Ovary (tissue), 9 donors: ENCODE data around the gene PLA2G4D. TPM values are rescaled to one million over a fixed set of nuclear protein-coding genes. Genes with fewer than 3 reads are reported as not detected.

Experiments used
- DNase-seq, 5 donors: peaks; one replicate each; pipeline ENCODE4 v3.0.0-alpha.2; 2019 to 2020
- H3K27ac ChIP-seq, 2 donors: fragments of 200-600 bp; one replicate each; pipeline versions ENCODE4 v1.5.1 to v1.8.0; 2019 to 2022
- H3K27me3 ChIP-seq: fragments of 200-600 bp; one replicate; pipeline ENCODE4 v1.8.0; 2022
- H3K36me3 ChIP-seq: fragments of 200-600 bp; sonication (generic); one replicate; pipeline ENCODE4 v1.5.1; 2019
- H3K4me1 ChIP-seq: one replicate; pipeline ENCODE4 v1.8.1; 2013; ENCODE audit warnings: mild to moderate bottlenecking, moderate library complexity; ENCODE audit not compliant: insufficient read depth
- H3K4me3 ChIP-seq: fragments of 200-600 bp; sonication (generic); one replicate; pipeline ENCODE4 v1.5.1; 2017
- H3K9me3 ChIP-seq, 2 donors: fragments of 200-600 bp in 1 of 2; sonication (generic) in 1 of 2; one replicate each; pipeline versions ENCODE4 v1.5.1 to v1.8.1; 2013 to 2019; ENCODE audit warnings: mild to moderate bottlenecking in 1 of 2, moderate library complexity in 1 of 2
- EP300 ChIP-seq: sonication (generic); formaldehyde crosslinking; IDR thresholded peaks from one replicate; pipeline ENCODE4 v1.6.1; 2017; ENCODE audit warnings: antibody characterized with exemption
- POLR2A ChIP-seq: fragments of 450-650 bp; IDR thresholded peaks from one replicate; pipeline ENCODE4 v1.6.1; 2017; ENCODE audit warnings: antibody characterized with exemption, mild to moderate bottlenecking, moderate library complexity
- WGBS, 3 donors: extraction: QIAGEN DNeasy Blood & Tissue Kit in 1 of 3; methylation state at CpG; one replicate each; pipeline versions ENCODE4 v1.1.5 to v1.1.7; 2013 to 2017; 5-methylcytosine and 5-hydroxymethylcytosine counted together
- intact Hi-C, 4 donors: fragments of 100-400 bp; cut with DNase I; formaldehyde crosslinking; loops; one replicate each; pipeline versions ENCODE4 v1.11.0 to v1.15.1; 2022 to 2023
- polyA plus RNA-seq, 2 donors: library from polyadenylated mRNA; stranded (reverse); fragments of 200-250 nt in 1 of 2; fragments of 350-450 nt in 1 of 2; fragmentation: Illumina TruSeq in 1 of 2; extraction: RNeasy Lipid Tissue Mini Kit (QIAGEN cat#74804) in 1 of 2; gene quantifications; one replicate each; pipeline ENCODE4 v1.2.3, GENCODE V29; 2013 to 2014
- total RNA-seq, 7 donors: library from RNA; depleted of rRNA in 2 of 7; stranded (reverse); fragments of >200 nt in 2 of 7; fragmentation: NEBNext Ultra II Directional in 3 of 7; extraction: Animal tissue kit (Norgen Biotek cat#: 25700) in 3 of 7; gene quantifications; one replicate each; pipeline versions ENCODE4 v1.1.0 to v1.2.4, GENCODE V29; 2016 to 2023
- TF ChIP-seq, protein P1 (sequence below), 3 donors: fragments of 450-650 bp in 2 of 3; fragments of 200-600 bp in 1 of 3; IDR thresholded peaks; one replicate each; pipeline versions ENCODE4 v1.5.1 to v1.8.0; 2016 to 2022; ENCODE audit warnings: antibody characterized with exemption in 3 of 3, mild to moderate bottlenecking in 1 of 3
- donor health status: DM: no; HTN: no; CAD: no; lungs with moderate emphysema.
- donor health status: DM: no; HTN: no; CAD: no.
- donor health status: Bipolar disorder and iron deficiency.
- donor health status: DM: yes; HTN: yes; CAD: no.
- donor health status: DM: no; HTN: no; CAD: no.
- donor health status: DM: yes; HTN: yes; CAD: no.

PLA2G4D gene
- total and polyA plus RNA-seq, 9 donors = 0.11 to 0.12 TPM; not detected in 7

DNA sequence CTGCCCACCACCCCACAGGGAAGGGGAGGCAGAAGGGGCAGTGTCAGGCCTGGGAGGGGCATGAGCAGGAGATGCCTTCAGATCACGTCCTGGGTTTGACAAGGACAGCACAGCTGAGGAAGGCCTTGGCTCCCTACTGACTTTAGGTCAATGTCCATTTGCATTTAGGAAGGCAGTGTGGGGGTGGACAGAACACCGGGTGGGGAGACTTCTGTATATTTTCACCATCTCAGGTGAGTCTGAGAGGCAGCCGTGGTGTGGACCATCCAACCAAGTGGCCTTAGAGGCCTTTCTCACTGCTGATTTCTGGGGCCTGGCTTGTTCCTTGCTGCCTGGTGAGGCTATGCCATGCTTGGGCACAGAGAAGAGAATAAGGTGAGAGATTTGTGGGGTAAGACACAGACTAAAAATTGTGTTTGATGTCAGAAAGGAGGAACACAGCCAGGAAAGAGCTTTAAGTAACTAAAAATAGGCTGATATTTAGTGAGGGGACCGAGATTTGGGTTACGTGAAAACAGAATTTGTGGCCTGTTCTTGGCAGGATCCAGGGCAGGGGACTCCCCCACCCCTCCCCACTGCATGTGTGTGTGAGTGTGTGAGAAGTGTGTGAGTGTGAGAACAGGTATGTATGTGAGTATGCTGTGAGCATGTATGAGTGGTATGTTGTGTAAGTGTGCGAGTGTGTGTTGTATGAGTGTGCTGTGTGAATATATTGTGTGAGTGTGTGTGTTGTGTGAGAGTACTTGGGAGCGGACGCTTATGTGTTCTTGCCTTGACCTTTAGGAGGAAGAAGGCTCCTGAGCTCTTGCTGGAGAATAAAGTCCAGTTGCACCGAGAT, 61.8 kb downstream of the PLA2G4D start:
- H3K4me3 ChIP-seq = no peak overlapping the region
- H3K9me3 ChIP-seq = no peaks in the 10 kb centered on the region
- H3K27me3 ChIP-seq = no peaks in the 10 kb centered on the region
- TF ChIP-seq, protein P1, sequence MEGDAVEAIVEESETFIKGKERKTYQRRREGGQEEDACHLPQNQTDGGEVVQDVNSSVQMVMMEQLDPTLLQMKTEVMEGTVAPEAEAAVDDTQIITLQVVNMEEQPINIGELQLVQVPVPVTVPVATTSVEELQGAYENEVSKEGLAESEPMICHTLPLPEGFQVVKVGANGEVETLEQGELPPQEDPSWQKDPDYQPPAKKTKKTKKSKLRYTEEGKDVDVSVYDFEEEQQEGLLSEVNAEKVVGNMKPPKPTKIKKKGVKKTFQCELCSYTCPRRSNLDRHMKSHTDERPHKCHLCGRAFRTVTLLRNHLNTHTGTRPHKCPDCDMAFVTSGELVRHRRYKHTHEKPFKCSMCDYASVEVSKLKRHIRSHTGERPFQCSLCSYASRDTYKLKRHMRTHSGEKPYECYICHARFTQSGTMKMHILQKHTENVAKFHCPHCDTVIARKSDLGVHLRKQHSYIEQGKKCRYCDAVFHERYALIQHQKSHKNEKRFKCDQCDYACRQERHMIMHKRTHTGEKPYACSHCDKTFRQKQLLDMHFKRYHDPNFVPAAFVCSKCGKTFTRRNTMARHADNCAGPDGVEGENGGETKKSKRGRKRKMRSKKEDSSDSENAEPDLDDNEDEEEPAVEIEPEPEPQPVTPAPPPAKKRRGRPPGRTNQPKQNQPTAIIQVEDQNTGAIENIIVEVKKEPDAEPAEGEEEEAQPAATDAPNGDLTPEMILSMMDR (IDR thresholded peaks at IDR 0.05) = no peak
- intact Hi-C loops = no loop called here
- WGBS, 3 donors = 70 to 76% (median 72%) methylated on average over 9 of the region's 9 CpGs
- no peaks in the 10 kb centered on the region for H3K36me3 ChIP-seq
- no peak overlapping the region for H3K27ac ChIP-seq
- no peak for DNase-seq
- H3K4me1 ChIP-seq = no peaks in the 10 kb centered on the region

DNA sequence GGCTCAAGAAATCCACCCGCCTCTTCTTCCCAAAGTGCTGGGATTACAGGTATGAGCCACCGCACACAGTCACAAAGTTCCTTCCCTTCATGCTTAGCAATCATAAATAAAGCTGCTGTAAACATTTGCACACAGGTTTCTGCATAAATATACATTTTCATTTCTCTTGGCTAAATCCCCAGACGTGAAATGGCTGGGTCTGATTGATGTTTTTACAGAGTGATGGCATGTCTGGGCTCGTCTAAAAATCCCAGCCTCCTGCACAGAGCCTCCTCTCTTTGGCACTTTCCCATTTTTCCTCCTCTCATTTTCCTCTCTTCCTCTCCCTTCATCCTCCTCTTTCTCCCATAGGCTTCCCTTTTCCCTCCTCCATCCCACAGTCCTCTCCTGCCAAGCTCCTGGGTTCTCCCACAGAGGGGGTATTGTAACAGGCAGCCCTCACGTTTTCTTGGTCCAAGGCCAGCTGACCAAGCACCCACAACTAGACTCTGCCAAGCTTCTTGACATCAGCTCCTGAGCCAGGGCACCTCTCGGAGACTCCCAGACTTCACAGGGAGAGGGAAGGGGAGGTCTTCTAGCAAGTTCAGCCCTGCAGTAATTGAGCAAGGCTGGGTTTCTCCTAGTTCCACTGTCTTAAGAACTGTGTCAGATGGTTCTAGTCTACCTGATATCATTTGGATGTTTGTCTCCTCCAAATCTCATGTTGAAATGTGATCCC, 63.0 kb downstream of the PLA2G4D start:
- Histone ChIP-seq H3K27me3 (no peaks in the 10 kb centered on the region), H3K4me3 (no peak overlapping the region), H3K36me3 (no peaks in the 10 kb centered on the region), H3K9me3 (no peaks in the 10 kb centered on the region), H3K4me1 (no peaks in the 10 kb centered on the region), H3K27ac (no peak overlapping the region)
- TF ChIP-seq EP300 = no peak
- TF ChIP-seq, protein P1 (IDR thresholded peaks at IDR 0.05) = no peak
- TF ChIP-seq POLR2A = no peak
- DNase-seq = no peak
- 48 to 68% (median 59%) methylated on average over 6 of the region's 6 CpGs for WGBS, 3 donors
- intact Hi-C loops = no loop called here

DNA sequence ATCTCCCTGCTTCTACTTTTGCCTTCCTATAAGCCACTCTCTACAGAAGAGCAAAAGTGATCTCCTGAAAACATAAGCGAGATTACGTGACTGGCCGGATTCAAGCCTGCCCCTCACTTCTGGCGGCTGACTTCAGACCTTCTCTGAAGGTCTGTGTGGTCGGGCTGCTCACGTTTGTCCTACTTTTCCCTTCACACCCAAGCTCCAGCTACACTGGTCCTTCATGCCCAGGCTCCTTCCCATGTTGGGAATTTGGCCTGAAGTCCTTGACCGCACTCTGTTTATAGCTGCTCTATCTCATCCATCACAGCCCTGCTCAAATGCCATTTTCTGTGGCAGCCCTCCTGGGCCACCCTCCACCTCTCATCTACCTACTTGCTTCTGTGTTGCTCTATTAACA, 66.8 kb downstream of the PLA2G4D start:
- H3K9me3 ChIP-seq = no peaks in the 10 kb centered on the region
- no peaks in the 10 kb centered on the region for H3K27me3 ChIP-seq
- intact Hi-C loops = no loop called here
- no peak overlapping the region for H3K27ac ChIP-seq
- no peaks in the 10 kb centered on the region for H3K36me3 ChIP-seq
- no peak for DNase-seq
- H3K4me3 ChIP-seq = no peak overlapping the region
- no peaks in the 10 kb centered on the region for H3K4me1 ChIP-seq
- TF ChIP-seq POLR2A (no peak), EP300 (no peak)
- TF ChIP-seq, protein P1 (IDR thresholded peaks at IDR 0.05) = no peak
- 72 to 77% (median 73%) methylated on average over 7 of the region's 7 CpGs for WGBS, 3 donors

DNA sequence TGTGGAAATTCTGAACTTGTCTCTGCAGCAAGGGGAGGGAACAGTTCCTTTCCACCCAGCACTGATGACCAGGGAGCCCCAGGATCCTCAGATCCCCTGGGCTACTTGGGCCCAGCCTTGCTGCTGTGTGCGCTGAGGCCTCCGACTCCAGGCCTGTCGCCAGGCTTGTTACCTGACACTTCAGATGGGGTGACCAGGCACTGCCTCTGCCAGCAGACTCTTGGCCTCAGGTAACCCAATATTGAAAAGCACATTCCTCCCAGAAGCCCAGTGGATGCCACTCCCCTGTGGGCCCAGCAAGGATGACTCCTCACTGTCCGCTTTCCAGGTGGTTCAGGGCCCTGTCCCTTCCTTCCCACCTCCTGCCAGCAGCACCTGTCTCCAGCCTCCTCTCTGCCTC, 70.1 kb downstream of the PLA2G4D start:
- Histone ChIP-seq H3K36me3 (no peaks in the 10 kb centered on the region), H3K4me3 (no peak overlapping the region), H3K27me3 (no peaks in the 10 kb centered on the region), H3K9me3 (no peaks in the 10 kb centered on the region), H3K4me1 (no peaks in the 10 kb centered on the region), H3K27ac (no peak overlapping the region)
- TF ChIP-seq EP300 = no peak
- no peak for TF ChIP-seq POLR2A
- TF ChIP-seq, protein P1 (IDR thresholded peaks at IDR 0.05) = no peak
- WGBS, 3 donors = 72 to 100% (median 96%) methylated on average over 3 to 4 of the region's 4 CpGs
- intact Hi-C loops = no loop called here
- DNase-seq = no peak
